K562 (cell line): ENCODE data around the gene HNRNPD. TPM values are rescaled to one million over a fixed set of nuclear protein-coding genes. Genes with fewer than 3 reads are reported as not detected.
A peak's percentile ranks its signal among the peaks of the same experiment; 100 is the strongest.

Experiments
- KLF1 ChIP-seq: fragments of 450-650 bp; IDR thresholded peaks from 2 replicates; pipeline ENCODE4 v1.6.1; 2016; ENCODE audit warnings: missing genetic modification characterization, missing compliant biosample characterization
- NR2C2 ChIP-seq, 2 experiments: fragments of 200-800 bp in 1 of 2; sonication (Bioruptor generic) in 1 of 2; sonication (generic) in 1 of 2; formaldehyde crosslinking in 1 of 2; IDR thresholded peaks; 2 replicates each; pipeline versions ENCODE4 v1.6.1 to v1.8.0; 2016 to 2022; ENCODE audit warnings: mild to moderate bottlenecking in 1 of 2, missing compliant biosample characterization in 1 of 2, missing genetic modification characterization in 1 of 2, missing genetic modification reagents in 1 of 2
- PCBP2 ChIP-seq: fragments of 200-400 bp; formaldehyde crosslinking; IDR thresholded peaks from 2 replicates; pipeline ENCODE4 v1.6.1; 2018; ENCODE audit warnings: low read length, low read depth, mild to moderate bottlenecking, moderate library complexity; ENCODE audit not compliant: poor library complexity, severe bottlenecking
- POLR2G ChIP-seq: fragments of 200-400 bp; formaldehyde crosslinking; IDR thresholded peaks from 2 replicates; pipeline ENCODE4 v1.6.1; 2017; ENCODE audit warnings: low read depth, mild to moderate bottlenecking, antibody characterized with exemption, low read length, moderate library complexity
- RAD51 ChIP-seq: fragments of 450-650 bp; IDR thresholded peaks from 2 replicates; pipeline ENCODE4 v1.7.1; 2016; ENCODE audit warnings: low read depth, mild to moderate bottlenecking, borderline replicate concordance
- RERE ChIP-seq: sonication (generic); formaldehyde crosslinking; IDR thresholded peaks from 2 replicates; pipeline ENCODE4 v1.8.0; 2023; ENCODE audit warnings: missing genetic modification reagents, mild to moderate bottlenecking, borderline replicate concordance
- SREBF1 ChIP-seq: fragments of 150-350 bp; IDR thresholded peaks from 2 replicates; pipeline ENCODE4 v1.6.1; 2014; ENCODE audit warnings: antibody characterized with exemption, low read depth, low read length, borderline replicate concordance
- TAF15 ChIP-seq: fragments of 200-400 bp; formaldehyde crosslinking; IDR thresholded peaks from 2 replicates; pipeline ENCODE4 v1.6.1; 2017; ENCODE audit warnings: mild to moderate bottlenecking, low read depth, low read length, moderate library complexity
- TEAD4 ChIP-seq, 2 experiments: sonication (generic) in 1 of 2; formaldehyde crosslinking in 1 of 2; IDR thresholded peaks; 2 replicates each; pipeline versions ENCODE4 v1.6.1 to v1.8.0; 2012 to 2022; ENCODE audit warnings: borderline replicate concordance in 1 of 2, inconsistent platforms in 1 of 2, low read length in 1 of 2, mild to moderate bottlenecking in 1 of 2, missing genetic modification reagents in 1 of 2
- polyA plus RNA-seq, 8 experiments: library from polyadenylated mRNA; depleted of rRNA in 4 of 8; stranded (reverse) in 5 of 8; unstranded in 3 of 8; fragments of >200 nt; fragmentation: Nextera tagmentation in 2 of 8; fragmentation: Illumina TruSeq in 1 of 8; extraction: Ambion mirVana in 2 of 8; extraction: Trizol in 1 of 8; gene quantifications; 2 replicates each; pipeline versions ENCODE4 v1.2.1 to v1.2.3, GENCODE V29; 2011 to 2014; ENCODE audit warnings: inconsistent platforms in 1 of 8, missing spikeins in 1 of 8
- total RNA-seq, 7 experiments: library from RNA; depleted of rRNA in 6 of 7; stranded (reverse); fragments of >200 nt in 6 of 7; fragmentation: Illumina TruSeq in 2 of 7; extraction: Trizol in 2 of 7; gene quantifications; 2 replicates each; pipeline versions ENCODE4 v1.2.1 to v1.2.3, GENCODE V29; 2011 to 2021; ENCODE audit warnings: low replicate concordance in 1 of 7
- TF ChIP-seq, protein P1 (sequence below): sonication (generic); IDR thresholded peaks from 2 replicates; pipeline ENCODE4 v1.6.1; 2016
- TF ChIP-seq, protein P2 (sequence below): fragments of 450-650 bp; IDR thresholded peaks from 2 replicates; pipeline ENCODE4 v1.6.1; 2017; ENCODE audit warnings: antibody characterized with exemption, mild to moderate bottlenecking
- TF ChIP-seq, protein P3 (sequence below): sonication (generic); formaldehyde crosslinking; IDR thresholded peaks from 2 replicates; pipeline ENCODE4 v1.8.1; 2022; ENCODE audit warnings: missing genetic modification reagents

HNRNPD gene
- total and polyA plus RNA-seq, 9 of the 15 experiments (the other 6 are each of a cell fraction or from before 2014, with no cell fraction given), result 92.4 to 955 (median 160) TPM

DNA sequence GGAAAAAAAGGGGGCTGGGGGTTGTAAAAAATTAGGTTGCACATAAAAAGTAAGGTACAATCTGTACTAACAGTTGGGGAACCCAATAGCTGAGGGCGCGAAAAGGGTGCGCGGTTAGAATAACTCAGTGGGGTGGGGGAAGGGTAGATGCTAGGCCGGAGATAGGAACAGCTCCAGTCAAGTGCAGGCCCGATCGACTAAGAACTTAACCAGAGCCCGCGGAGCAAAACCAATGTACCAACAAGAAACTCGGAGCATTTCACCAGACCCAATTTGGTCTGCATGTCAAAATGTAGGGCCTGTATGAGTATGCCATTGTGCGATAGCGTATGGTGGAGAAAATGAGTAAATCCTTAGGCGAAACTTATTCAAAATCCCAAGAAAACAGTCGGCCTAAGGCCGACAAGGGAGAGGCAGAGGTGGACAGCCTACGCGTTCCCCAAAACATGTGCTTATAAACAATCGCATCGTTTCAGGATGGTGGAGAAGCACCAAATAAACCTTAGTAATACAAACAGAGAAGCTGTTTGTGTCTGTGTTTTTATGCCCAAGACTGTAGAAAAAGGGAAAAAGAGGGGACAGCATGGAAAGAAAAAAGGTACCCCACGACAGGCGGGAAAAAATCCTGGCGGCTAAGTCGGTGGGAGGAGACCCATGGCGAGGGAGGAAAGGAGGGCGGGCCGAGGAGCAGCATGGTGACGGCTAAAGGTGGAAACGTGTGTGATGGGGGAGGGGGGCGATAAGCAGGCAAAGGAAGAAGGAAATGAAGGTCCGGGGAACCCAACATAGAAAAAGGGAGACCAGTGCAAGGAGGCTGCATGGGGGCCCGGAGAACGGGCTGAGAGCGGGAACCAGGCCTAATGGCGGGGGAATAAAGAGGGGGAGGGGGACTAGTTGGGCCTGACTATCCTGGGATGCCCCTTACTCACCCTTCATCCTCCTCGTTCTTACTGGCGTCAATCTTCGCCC lies 990 bp downstream of the HNRNPD start (continued):
- TF ChIP-seq, protein P1, sequence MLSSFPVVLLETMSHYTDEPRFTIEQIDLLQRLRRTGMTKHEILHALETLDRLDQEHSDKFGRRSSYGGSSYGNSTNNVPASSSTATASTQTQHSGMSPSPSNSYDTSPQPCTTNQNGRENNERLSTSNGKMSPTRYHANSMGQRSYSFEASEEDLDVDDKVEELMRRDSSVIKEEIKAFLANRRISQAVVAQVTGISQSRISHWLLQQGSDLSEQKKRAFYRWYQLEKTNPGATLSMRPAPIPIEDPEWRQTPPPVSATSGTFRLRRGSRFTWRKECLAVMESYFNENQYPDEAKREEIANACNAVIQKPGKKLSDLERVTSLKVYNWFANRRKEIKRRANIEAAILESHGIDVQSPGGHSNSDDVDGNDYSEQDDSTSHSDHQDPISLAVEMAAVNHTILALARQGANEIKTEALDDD, result peak; percentile 66
- TF ChIP-seq, protein P2, sequence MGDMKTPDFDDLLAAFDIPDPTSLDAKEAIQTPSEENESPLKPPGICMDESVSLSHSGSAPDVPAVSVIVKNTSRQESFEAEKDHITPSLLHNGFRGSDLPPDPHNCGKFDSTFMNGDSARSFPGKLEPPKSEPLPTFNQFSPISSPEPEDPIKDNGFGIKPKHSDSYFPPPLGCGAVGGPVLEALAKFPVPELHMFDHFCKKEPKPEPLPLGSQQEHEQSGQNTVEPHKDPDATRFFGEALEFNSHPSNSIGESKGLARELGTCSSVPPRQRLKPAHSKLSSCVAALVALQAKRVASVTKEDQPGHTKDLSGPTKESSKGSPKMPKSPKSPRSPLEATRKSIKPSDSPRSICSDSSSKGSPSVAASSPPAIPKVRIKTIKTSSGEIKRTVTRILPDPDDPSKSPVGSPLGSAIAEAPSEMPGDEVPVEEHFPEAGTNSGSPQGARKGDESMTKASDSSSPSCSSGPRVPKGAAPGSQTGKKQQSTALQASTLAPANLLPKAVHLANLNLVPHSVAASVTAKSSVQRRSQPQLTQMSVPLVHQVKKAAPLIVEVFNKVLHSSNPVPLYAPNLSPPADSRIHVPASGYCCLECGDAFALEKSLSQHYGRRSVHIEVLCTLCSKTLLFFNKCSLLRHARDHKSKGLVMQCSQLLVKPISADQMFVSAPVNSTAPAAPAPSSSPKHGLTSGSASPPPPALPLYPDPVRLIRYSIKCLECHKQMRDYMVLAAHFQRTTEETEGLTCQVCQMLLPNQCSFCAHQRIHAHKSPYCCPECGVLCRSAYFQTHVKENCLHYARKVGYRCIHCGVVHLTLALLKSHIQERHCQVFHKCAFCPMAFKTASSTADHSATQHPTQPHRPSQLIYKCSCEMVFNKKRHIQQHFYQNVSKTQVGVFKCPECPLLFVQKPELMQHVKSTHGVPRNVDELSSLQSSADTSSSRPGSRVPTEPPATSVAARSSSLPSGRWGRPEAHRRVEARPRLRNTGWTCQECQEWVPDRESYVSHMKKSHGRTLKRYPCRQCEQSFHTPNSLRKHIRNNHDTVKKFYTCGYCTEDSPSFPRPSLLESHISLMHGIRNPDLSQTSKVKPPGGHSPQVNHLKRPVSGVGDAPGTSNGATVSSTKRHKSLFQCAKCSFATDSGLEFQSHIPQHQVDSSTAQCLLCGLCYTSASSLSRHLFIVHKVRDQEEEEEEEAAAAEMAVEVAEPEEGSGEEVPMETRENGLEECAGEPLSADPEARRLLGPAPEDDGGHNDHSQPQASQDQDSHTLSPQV, result 0 out of 2 replicates have a peak, but pooled peaks have one; percentile 35
- TF ChIP-seq TEAD4 (IDR thresholded peaks at IDR 0.05; ENCODE audit: low read length) (no peak; the same call in 1 of the 2 replicates), TEAD4 (CRISPR knock-in tag; IDR thresholded peaks at IDR 0.05; ENCODE audit: borderline replicate concordance) (no peak), SREBF1 (no peak), RERE (no peak), POLR2G (no peak), NR2C2 (CRISPR knock-in tag; IDR thresholded peaks at IDR 0.05) (no peak), NR2C2 (tag; IDR thresholded peaks at IDR 0.05) (no peak), RAD51 (no peak), PCBP2 (no peak), TAF15 (no peak), KLF1 (tag) (no peak)
- TF ChIP-seq, protein P3, sequence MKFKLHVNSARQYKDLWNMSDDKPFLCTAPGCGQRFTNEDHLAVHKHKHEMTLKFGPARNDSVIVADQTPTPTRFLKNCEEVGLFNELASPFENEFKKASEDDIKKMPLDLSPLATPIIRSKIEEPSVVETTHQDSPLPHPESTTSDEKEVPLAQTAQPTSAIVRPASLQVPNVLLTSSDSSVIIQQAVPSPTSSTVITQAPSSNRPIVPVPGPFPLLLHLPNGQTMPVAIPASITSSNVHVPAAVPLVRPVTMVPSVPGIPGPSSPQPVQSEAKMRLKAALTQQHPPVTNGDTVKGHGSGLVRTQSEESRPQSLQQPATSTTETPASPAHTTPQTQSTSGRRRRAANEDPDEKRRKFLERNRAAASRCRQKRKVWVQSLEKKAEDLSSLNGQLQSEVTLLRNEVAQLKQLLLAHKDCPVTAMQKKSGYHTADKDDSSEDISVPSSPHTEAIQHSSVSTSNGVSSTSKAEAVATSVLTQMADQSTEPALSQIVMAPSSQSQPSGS (CRISPR knock-in tag), result no peak
